HG03066 (cell line): ENCODE results near the gene TMEM9B.
A peak's percentile ranks its signal among the peaks of the same experiment; 100 is the strongest.

Experiments
- ATAC-seq: cut with Tn5 transposase; IDR thresholded peaks from one replicate; pipeline ENCODE4 v1.9.1; 2021; ENCODE audit warnings: low read depth; ENCODE audit not compliant: unreplicated experiment

Gene TMEM9B

GRCh38 chr11:8932564-8933180 is 31.6 kb downstream of the TMEM9B start, which contains the start of gene C11orf16:
TSS of gene C11orf16 (minus strand) at chr11:8932947. CDS start at chr11:8932308, 639 bp downstream.
- no peak for ATAC-seq

- ATAC-seq = no peak
These were observed 33.6 kb downstream of the TMEM9B start for GRCh38 chr11:8930456-8931175.

- ATAC-seq = no peak
These were observed 35.1 kb downstream of the TMEM9B start for GRCh38 chr11:8928981-8929615.

- ATAC-seq = no peak
These were observed 36.0 kb downstream of the TMEM9B start for GRCh38 chr11:8928205-8928604.

DNA sequence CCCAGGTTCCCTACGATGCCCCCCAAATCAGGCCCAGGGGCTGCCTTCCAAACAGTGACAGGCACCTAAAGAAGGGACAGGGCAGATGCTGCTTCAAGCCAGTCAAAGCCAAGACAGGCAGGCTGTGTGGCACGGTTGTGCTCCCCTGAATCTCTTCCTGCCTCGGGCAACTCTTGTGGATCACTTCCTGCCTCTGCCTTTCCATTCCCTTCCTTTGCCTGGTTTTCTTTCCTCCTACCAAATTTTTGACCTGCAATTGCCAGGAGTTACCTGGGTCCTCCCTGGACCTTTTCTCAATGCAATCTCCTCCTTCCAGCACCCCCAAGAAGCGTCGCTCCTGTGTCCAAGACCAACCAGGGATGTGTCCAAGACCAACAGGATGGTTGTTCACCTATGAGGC is 37.0 kb downstream of the TMEM9B start:
- no peak for ATAC-seq

DNA sequence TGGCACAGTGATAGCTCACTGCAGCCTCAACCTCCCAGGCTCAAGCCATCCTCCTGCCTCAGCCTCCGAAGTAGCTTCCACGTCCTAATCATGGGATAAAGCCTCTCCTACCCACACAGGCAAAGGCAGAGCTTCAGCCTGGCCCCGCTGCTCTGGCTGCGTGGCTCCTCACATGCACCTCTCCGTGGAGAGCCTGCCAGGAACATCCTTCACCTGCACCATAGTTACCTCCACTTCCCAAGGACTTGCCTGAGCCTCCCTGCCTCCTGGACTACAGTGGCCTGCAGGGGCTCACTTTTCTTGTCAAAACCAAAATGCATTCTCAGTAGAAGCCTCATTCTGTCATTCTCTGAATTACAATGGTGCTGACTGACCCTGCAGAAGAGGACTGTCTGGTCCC is 38.0 kb downstream of the TMEM9B start:
- no peak for ATAC-seq

DNA sequence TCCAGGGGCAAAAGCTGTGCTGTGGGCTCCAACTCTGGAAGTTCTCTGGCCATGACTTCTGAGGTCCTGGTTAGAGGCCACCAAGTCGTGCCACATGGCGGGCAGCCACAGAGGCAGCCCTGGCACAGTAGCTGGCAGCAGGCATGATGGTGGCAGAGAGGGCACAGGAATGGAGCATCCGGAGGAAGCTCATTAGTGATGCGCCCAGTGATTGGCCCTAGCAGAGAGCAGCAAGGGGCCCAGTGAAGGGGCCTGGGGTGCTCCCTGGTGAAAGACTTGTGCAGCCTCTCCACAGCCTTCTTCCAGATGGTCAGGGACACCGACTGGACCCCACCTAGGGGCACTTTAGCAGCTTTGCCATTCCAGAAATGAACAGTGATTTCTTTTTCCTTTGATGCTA is 38.5 kb downstream of the TMEM9B start:
- no peak for ATAC-seq

GRCh38 chr11:8922691-8923090 is 41.6 kb downstream of the TMEM9B start:
- no peak for ATAC-seq

GRCh38 chr11:8917157-8917825 is 47.0 kb downstream of the TMEM9B start:
- ATAC-seq = no peak

DNA sequence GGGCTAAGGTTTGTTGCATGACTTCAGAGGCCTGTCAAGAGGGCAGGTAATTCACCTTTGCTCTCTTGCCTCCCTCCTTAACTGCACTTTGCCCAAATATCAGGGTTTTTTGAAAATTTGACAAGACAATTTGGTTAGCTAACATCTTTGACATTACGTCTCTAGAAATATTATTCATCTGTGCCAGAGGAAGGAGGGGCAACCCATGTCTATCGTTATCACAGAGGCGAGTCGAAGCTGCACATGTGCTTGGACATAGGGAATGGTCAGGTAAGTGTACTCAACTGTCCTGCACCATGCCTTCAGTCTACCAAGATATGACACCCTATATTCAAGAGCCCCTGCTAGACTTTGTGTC is 49.6 kb downstream of the TMEM9B start:
- no peak for ATAC-seq

DNA sequence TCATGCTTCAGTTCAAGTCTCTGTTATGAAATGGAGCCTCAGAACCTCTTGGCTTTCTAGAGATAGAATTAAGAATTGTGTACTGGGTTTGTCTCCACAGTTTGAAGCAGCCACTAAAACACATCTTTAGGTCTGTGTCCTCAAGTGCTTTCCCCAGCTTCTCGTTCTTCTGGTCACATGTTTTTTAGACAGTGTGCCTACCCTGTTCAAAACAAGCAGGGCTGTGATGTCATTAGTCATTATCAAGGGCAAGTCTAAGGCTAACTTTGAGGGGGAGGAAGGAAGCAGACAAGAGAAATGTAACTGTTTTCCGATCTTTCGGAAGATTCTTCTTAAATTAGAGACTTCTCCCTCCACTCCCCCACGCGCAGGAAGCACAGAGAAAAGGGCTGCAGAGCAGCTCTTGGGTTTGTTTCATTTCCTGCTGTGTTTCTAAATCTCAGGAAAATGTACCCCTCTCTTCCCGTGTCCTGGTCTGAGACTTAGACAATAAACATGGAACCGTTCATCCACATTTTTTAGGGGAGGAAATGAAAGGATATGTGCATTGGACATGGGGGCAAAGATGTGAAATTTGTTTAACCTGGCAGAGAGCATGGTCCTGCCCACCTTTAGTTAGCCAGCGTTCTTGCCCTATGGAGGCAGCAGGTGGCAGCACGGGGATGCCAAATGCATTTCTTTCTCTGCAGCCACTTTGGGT is 50.1 kb downstream of the TMEM9B start:
- ATAC-seq = no peak

- peak; percentile 64 for ATAC-seq
These were observed 53.0 kb downstream of the TMEM9B start, which contains the start of gene AKIP1 for GRCh38 chr11:8911029-8911823. TSS of gene AKIP1 (plus strand) at chr11:8911189. CDS start at chr11:8911450, 261 bp downstream.

DNA sequence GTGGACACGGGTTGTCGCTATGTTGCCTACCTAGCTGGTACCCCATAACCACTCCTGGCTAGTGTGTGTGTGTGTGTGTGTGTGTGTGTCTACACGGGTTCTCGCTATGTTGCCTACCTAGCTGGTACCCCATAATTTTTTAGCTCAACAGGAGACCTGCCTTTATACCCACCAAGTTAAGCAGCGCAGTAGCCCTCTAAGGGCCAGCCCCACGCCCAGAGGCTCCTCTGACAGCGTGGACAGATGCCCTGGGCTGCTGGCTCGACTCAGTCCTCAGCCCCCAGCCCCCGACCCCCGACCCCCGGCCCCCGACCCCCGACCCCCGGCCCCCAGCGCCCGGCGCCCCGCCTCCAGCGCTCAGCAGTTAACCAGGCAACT is 53.6 kb downstream of the TMEM9B start:
- ATAC-seq = peak; percentile 14

DNA sequence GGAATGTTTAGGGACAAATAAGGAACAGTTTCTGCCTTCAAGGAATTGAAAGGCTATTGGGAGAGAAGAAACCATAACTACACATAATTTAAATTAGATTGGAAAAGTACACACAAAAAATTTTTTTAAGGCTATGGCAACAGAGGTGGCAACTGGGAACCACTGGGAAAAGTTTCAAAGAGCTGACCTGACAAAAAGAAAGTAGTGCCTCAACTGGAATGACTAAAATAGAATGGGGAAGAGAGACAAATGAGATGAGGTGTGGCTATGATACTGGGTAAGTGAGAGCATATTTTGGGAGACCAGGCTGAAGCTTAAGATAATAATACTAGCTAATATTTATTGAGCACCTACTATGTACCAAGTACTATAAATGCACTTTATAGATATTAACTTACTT is 56.1 kb downstream of the TMEM9B start:
- no peak for ATAC-seq

- ATAC-seq = no peak
These were observed 57.1 kb downstream of the TMEM9B start for GRCh38 chr11:8907116-8907515.

DNA sequence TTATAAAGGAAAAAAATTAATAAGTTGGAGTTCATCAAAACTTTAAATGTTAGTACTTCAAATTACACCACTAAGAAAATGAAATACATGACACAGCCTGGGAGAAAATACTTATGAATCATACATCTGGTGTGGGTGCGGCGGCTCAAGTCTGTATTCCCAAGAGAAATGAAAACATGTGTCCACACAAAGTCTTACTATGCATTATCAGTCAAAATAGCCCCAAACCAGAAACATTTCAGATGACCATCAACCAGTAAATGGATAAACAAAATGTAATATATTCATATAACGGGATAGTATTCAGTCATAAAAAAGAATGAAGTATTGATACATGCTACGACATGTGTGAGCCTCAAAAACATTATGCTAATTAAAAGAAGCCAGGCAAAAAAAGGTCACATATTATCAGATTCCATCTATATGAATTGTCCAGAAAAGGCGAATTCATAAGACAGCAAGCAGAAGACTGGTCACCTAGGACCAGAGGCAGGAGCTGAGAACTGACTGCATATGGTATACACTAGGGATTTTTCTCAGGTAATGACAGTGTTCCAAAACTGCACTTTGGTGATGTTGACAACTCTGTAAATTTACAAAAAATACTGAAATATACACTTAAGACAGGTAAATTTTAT is 58.6 kb downstream of the TMEM9B start:
- no peak for ATAC-seq

GRCh38 chr11:8899119-8899753 is 65.0 kb downstream of the TMEM9B start:
- ATAC-seq = no peak
